Prostate gland (tissue), 2 donors: Measurements from ENCODE around the gene RPAIN. TPM values are rescaled to one million over a fixed set of nuclear protein-coding genes. Genes with fewer than 3 reads are reported as not detected.

Experiments used
- DNase-seq: peaks from one replicate; pipeline ENCODE4 v3.0.0-alpha.2; 2019; ENCODE audit warnings: low spot score
- H3K27ac ChIP-seq, 2 donors: fragments of 200-600 bp; sonication (generic); 2 replicates each; pipeline ENCODE4 v1.5.1; 2017 to 2019
- H3K27me3 ChIP-seq: fragments of 200-600 bp; sonication (generic); replicated peaks from 2 replicates; pipeline ENCODE4 v1.5.1; 2019; ENCODE audit not compliant: insufficient read depth
- H3K36me3 ChIP-seq, 2 donors: fragments of 200-600 bp; sonication (generic); 1 replicate in 1 of 2; 2 replicates in 1 of 2; pipeline versions ENCODE4 v1.5.1 to v1.8.1; 2017 to 2019
- H3K4me1 ChIP-seq: fragments of 200-600 bp; sonication (generic); replicated peaks from 2 replicates; pipeline ENCODE4 v1.5.1; 2019
- H3K4me3 ChIP-seq, 2 donors: fragments of 200-600 bp; sonication (generic); 2 replicates each; pipeline ENCODE4 v1.5.1; 2017 to 2019
- H3K9me3 ChIP-seq: fragments of 200-600 bp; sonication (generic); 2 replicates; pipeline ENCODE4 v1.5.1; 2017
- CTCF ChIP-seq, 4 experiments: fragments of 200-600 bp in 2 of 4; fragments of 450-650 bp in 2 of 4; sonication (generic) in 2 of 4; IDR thresholded peaks; 1 replicate in 3 of 4; 2 replicates in 1 of 4; pipeline ENCODE4 v1.5.1; 2016 to 2019; ENCODE audit warnings: antibody characterized with exemption in 4 of 4, mild to moderate bottlenecking in 2 of 4, moderate library complexity in 2 of 4
- POLR2A ChIP-seq: fragments of 450-650 bp; IDR thresholded peaks from one replicate; pipeline ENCODE4 v1.6.1; 2016; ENCODE audit warnings: antibody characterized with exemption, mild to moderate bottlenecking
- POLR2AphosphoS5 ChIP-seq: sonication (generic); formaldehyde crosslinking; IDR thresholded peaks from one replicate; pipeline ENCODE4 v1.6.1; 2017; ENCODE audit warnings: antibody characterized with exemption
- WGBS: methylation state at CpG from one replicate; pipeline ENCODE4 v1.1.5; 2018; 5-methylcytosine and 5-hydroxymethylcytosine counted together
- intact Hi-C: fragments of 100-400 bp; cut with DNase I; formaldehyde crosslinking; loops from one replicate; pipeline ENCODE4 v1.14.2; 2022
- total RNA-seq, 2 donors: library from RNA; depleted of rRNA; stranded (reverse); fragments of >200 nt; gene quantifications; one replicate each; pipeline ENCODE4 v1.1.0, GENCODE V29; 2016

RPAIN gene
- total RNA-seq, 2 donors from 2014 or later, result 39.2 to 51.1 TPM

GRCh38 chr17:5467416-5467815, 47.4 kb downstream of the RPAIN start:
- intact Hi-C loops, result no loop called here
- Histone ChIP-seq H3K4me3 (peak overlapping the region; percentile 48 to 95), H3K27me3 (no peaks in the 10 kb centered on the region), H3K9me3 (no peaks in the 10 kb centered on the region), H3K27ac (no peak overlapping the region), H3K36me3 (no peaks in the 10 kb centered on the region), H3K4me1 (peaks cover 3% of the 10 kb centered on the region)
- TF ChIP-seq POLR2A (no peak), CTCF (IDR thresholded peaks at IDR 0.05) (no peak), POLR2AphosphoS5 (no peak)
- WGBS, result 2% methylated on average over 8 of the region's 8 CpGs
- no peak for DNase-seq

- no peaks in the 10 kb centered on the region for H3K9me3 ChIP-seq
- TF ChIP-seq CTCF (IDR thresholded peaks at IDR 0.05) (no peak), POLR2AphosphoS5 (no peak), POLR2A (no peak)
- H3K36me3 ChIP-seq, result no peaks in the 10 kb centered on the region
- DNase-seq, result no peak
- H3K4me1 ChIP-seq, result peaks cover 3% of the 10 kb centered on the region
- WGBS, result under 1% methylated on average over 17 of the region's 17 CpGs
- intact Hi-C loops, result loop anchor here (2.0 kb wide), 1 partner anchor 47 kb away; the partner anchor contains the start of gene RPAIN
- H3K4me3 ChIP-seq, result peak overlapping the region; percentile 48 to 95
- H3K27ac ChIP-seq, result peak overlapping the region in 1 of 2 donors; percentile 75
- no peaks in the 10 kb centered on the region for H3K27me3 ChIP-seq
Observed at GRCh38 chr17:5468075-5468473, 48.1 kb downstream of the RPAIN start.

- Histone ChIP-seq H3K9me3 (no peaks in the 10 kb centered on the region), H3K27ac (no peak overlapping the region), H3K27me3 (no peaks in the 10 kb centered on the region), H3K4me1 (peaks cover 2% of the 10 kb centered on the region), H3K4me3 (no peak overlapping the region), H3K36me3 (peaks cover 0 to 17% of the 10 kb centered on the region in 2 donors)
- no peak for DNase-seq
- intact Hi-C loops, result no loop called here
- 71% methylated on average over 3 of the region's 3 CpGs for WGBS
- TF ChIP-seq POLR2A, result no peak
- TF ChIP-seq CTCF (IDR thresholded peaks at IDR 0.05), result no peak
- TF ChIP-seq POLR2AphosphoS5, result no peak
Observed at GRCh38 chr17:5472511-5472910, 52.5 kb downstream of the RPAIN start.

GRCh38 chr17:5473906-5474305, 53.9 kb downstream of the RPAIN start:
- 92% methylated on average over 2 of the region's 2 CpGs for WGBS
- intact Hi-C loops, result no loop called here

More at GRCh38 chr17:5473906-5474305, 53.9 kb downstream of the RPAIN start:
- Histone ChIP-seq H3K27me3 (no peaks in the 10 kb centered on the region), H3K4me3 (no peak overlapping the region), H3K36me3 (peaks cover 0 to 28% of the 10 kb centered on the region in 2 donors), H3K27ac (no peak overlapping the region), H3K9me3 (no peaks in the 10 kb centered on the region), H3K4me1 (no peaks in the 10 kb centered on the region)
- no peak for DNase-seq
- TF ChIP-seq CTCF (IDR thresholded peaks at IDR 0.05) (no peak), POLR2AphosphoS5 (no peak), POLR2A (no peak)
